PC-3 (cell line): ENCODE measurements around the gene SIRT2.

Experiments used
- EZH2 ChIP-seq: fragments of 300-600 bp; sonication (generic); IDR thresholded peaks from one replicate; pipeline ENCODE4 v1.6.1; 2017; ENCODE audit warnings: antibody characterized with exemption, mild to moderate bottlenecking, low read length; ENCODE audit not compliant: unreplicated experiment
- EZH2phosphoT487 ChIP-seq: fragments of 300-600 bp; sonication (generic); IDR thresholded peaks from 2 replicates; pipeline ENCODE4 v1.6.1; 2018; ENCODE audit warnings: mild to moderate bottlenecking, antibody characterized with exemption, low read length, borderline replicate concordance
- TF ChIP-seq, protein P1 (sequence below): fragments of 300-600 bp; sonication (generic); conservative IDR thresholded peaks from 2 replicates; pipeline ENCODE4 v1.5.1; 2017; ENCODE audit warnings: antibody characterized with exemption, low read depth, mild to moderate bottlenecking, low read length

DNA sequence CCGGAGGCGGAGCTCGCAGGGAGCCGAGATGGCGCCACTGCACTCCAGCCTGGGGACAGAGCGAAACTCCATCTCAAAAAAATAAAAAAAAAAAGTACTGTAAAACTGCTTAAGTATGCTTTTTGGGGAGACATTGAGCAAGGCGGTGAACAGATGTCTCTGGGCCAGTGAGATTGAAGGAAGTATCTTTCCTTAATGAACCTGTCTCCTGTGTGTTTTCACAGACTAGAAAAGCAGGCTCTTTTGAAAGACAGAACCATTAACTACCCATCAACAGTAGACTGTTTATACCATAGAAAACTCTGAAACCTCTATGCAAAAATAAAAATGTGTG lies 66.4 kb downstream of the SIRT2 start:
- TF ChIP-seq, protein P1, sequence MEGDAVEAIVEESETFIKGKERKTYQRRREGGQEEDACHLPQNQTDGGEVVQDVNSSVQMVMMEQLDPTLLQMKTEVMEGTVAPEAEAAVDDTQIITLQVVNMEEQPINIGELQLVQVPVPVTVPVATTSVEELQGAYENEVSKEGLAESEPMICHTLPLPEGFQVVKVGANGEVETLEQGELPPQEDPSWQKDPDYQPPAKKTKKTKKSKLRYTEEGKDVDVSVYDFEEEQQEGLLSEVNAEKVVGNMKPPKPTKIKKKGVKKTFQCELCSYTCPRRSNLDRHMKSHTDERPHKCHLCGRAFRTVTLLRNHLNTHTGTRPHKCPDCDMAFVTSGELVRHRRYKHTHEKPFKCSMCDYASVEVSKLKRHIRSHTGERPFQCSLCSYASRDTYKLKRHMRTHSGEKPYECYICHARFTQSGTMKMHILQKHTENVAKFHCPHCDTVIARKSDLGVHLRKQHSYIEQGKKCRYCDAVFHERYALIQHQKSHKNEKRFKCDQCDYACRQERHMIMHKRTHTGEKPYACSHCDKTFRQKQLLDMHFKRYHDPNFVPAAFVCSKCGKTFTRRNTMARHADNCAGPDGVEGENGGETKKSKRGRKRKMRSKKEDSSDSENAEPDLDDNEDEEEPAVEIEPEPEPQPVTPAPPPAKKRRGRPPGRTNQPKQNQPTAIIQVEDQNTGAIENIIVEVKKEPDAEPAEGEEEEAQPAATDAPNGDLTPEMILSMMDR = no peak
- TF ChIP-seq EZH2 (no peak), EZH2phosphoT487 (no peak)
